Panc1 (cell line): ENCODE measurements around the gene ZNF799. TPM values are rescaled to one million over a fixed set of nuclear protein-coding genes. Genes with fewer than 3 reads are reported as not detected.

Experiments
- ATAC-seq: fragments of 200-7000 bp; cut with Tn5 transposase; 2 replicates; pipeline ENCODE4 v1.9.1; 2020; ENCODE audit warnings: mild to moderate bottlenecking, moderate library complexity
- BruUV-seq: library from RNA; stranded (reverse); fragments of 400-500 nt; replicated peaks from 2 replicates; lab custom pipeline; 2021; lab: Mats Ljungman, UMichigan
- CTCF ChIA-PET: fragments of 300-600 bp; sonication (Branson Sonifier 250); formaldehyde crosslinking; loops from one replicate; lab custom pipeline; 2022; ENCODE audit warnings: antibody characterized with exemption; lab: Charles Lee
- POLR2A ChIA-PET: fragments of 300-600 bp; sonication (Branson Sonifier 250); formaldehyde crosslinking; loops from one replicate; lab custom pipeline; 2022; ENCODE audit warnings: antibody characterized with exemption; lab: Charles Lee
- DNase-seq: peaks from one replicate; pipeline ENCODE4 v3.0.0-alpha.2; 2010; ENCODE audit warnings: low read depth, low spot score
- H3K27ac ChIP-seq: 2 replicates; pipeline ENCODE4 v1.5.1; 2011; ENCODE audit warnings: mild to moderate bottlenecking, low read length, inconsistent platforms
- H3K27me3 ChIP-seq: fragments of 200-500 bp; sonication (Bioruptor generic); 2 replicates; pipeline ENCODE4 v1.6.0; 2014; ENCODE audit warnings: low read length, inconsistent platforms; ENCODE audit not compliant: control insufficient read depth, insufficient read depth
- H3K36me3 ChIP-seq: fragments of 200-500 bp; sonication (Bioruptor generic); 2 replicates; pipeline ENCODE4 v1.5.1; 2014; ENCODE audit warnings: inconsistent platforms, mild to moderate bottlenecking, low read length, moderate library complexity; ENCODE audit not compliant: control insufficient read depth, insufficient read depth
- H3K4me1 ChIP-seq: 2 replicates; pipeline ENCODE4 v1.5.1; 2011; ENCODE audit warnings: inconsistent platforms, mild to moderate bottlenecking, low read length, moderate library complexity; ENCODE audit not compliant: control insufficient read depth, insufficient read depth
- H3K4me3 ChIP-seq, 2 experiments: 2 replicates each; pipeline ENCODE4 v1.5.1; 2011 to 2012; ENCODE audit warnings: low read depth in 2 of 2, low read length in 2 of 2, mild to moderate bottlenecking in 2 of 2, inconsistent platforms in 1 of 2, moderate library complexity in 1 of 2
- H3K9me3 ChIP-seq: fragments of 200-500 bp; sonication (Bioruptor generic); 2 replicates; pipeline ENCODE4 v1.5.1; 2014; ENCODE audit warnings: low read depth, mild to moderate bottlenecking, inconsistent platforms, low read length, moderate library complexity; ENCODE audit not compliant: control insufficient read depth, insufficient read depth
- CTCF ChIP-seq: fragments of 450-650 bp; IDR thresholded peaks from 2 replicates; pipeline ENCODE4 v1.5.1; 2017; ENCODE audit warnings: mild to moderate bottlenecking
- POLR2AphosphoS5 ChIP-seq: IDR thresholded peaks from 2 replicates; pipeline ENCODE4 v1.6.1; 2012; ENCODE audit warnings: mild to moderate bottlenecking, low read depth, low read length, moderate library complexity
- REST ChIP-seq, 2 experiments: IDR thresholded peaks; 2 replicates each; pipeline ENCODE4 v1.6.1; 2011 to 2012; ENCODE audit warnings: low read depth in 2 of 2, control low read depth in 1 of 2, low read length in 1 of 2, mild to moderate bottlenecking in 1 of 2, moderate library complexity in 1 of 2; ENCODE audit not compliant: insufficient read depth in 1 of 2
- SIN3A ChIP-seq: IDR thresholded peaks from 2 replicates; pipeline ENCODE4 v1.6.1; 2012; ENCODE audit warnings: low read depth, mild to moderate bottlenecking, low read length, moderate library complexity, borderline replicate concordance; ENCODE audit not compliant: insufficient read depth
- TCF7L2 ChIP-seq: IDR thresholded peaks from 2 replicates; pipeline ENCODE4 v1.6.1; 2011; ENCODE audit warnings: mild to moderate bottlenecking, low read depth, low read length, inconsistent platforms
- in situ Hi-C: cut with HindIII; loops from 2 replicates; pipeline ENCODE4 v1.10.0; 2016; ENCODE audit warnings: low sequenced_read_pairs, low pct_unique_long_range_greater_than_20kb
- intact Hi-C: fragments of 100-400 bp; cut with micrococcal nuclease; formaldehyde crosslinking; loops from one replicate; pipeline ENCODE4 v1.10.0; 2022; ENCODE audit not compliant: unreplicated experiment
- total RNA-seq: library from RNA; stranded (reverse); gene quantifications from one replicate; pipeline ENCODE4 v1.2.1, GENCODE V29; 2021; ENCODE audit not compliant: unreplicated experiment

ZNF799 gene
- total RNA-seq, 1 experiment from 2014 or later: 4.5 TPM

GRCh38 chr19:12350890-12351197, 50.2 kb downstream of the ZNF799 start:
- TF ChIP-seq CTCF: no peak
- no peak for TF ChIP-seq SIN3A
- TF ChIP-seq TCF7L2: no peak
- no peak for TF ChIP-seq REST (IDR thresholded peaks at IDR 0.05; ENCODE audit: insufficient read depth in 1 of 2, low read depth in 2 of 2, low read length in 1 of 2)
- no peak for TF ChIP-seq POLR2AphosphoS5
- in situ Hi-C loops: no loop called here
- Histone ChIP-seq H3K4me3 (no peak overlapping the region), H3K27me3 (no peaks in the 10 kb centered on the region), H3K9me3 (peaks cover 56% of the 10 kb centered on the region), H3K4me1 (no peaks in the 10 kb centered on the region), H3K27ac (no peak overlapping the region), H3K36me3 (no peaks in the 10 kb centered on the region; the same call in 1 of the 2 replicates)
- no TSS peak for BruUV-seq
- DNase-seq (no peak), ATAC-seq (no peak)
- POLR2A ChIA-PET: no interaction called here
- CTCF ChIA-PET: no interaction called here
- intact Hi-C loops: no loop called here

- in situ Hi-C loops: no loop called here
- H3K9me3 ChIP-seq: peaks cover 56% of the 10 kb centered on the region
- no peaks in the 10 kb centered on the region for H3K4me1 ChIP-seq
- ATAC-seq (no peak), DNase-seq (no peak)
- no peak overlapping the region for H3K27ac ChIP-seq
- no peaks in the 10 kb centered on the region; the same call in 1 of the 2 replicates for H3K36me3 ChIP-seq
- no peak for TF ChIP-seq CTCF
- TF ChIP-seq SIN3A: no peak
- no peak for TF ChIP-seq REST (IDR thresholded peaks at IDR 0.05; ENCODE audit: insufficient read depth in 1 of 2, low read depth in 2 of 2, low read length in 1 of 2)
- TF ChIP-seq TCF7L2: no peak
- no peak for TF ChIP-seq POLR2AphosphoS5
- BruUV-seq: no TSS peak
- H3K4me3 ChIP-seq: no peak overlapping the region
- ChIA-PET CTCF (no interaction called here), POLR2A (no interaction called here)
- H3K27me3 ChIP-seq: no peaks in the 10 kb centered on the region
- intact Hi-C loops: no loop called here
Observed at GRCh38 chr19:12350185-12350889, 50.7 kb downstream of the ZNF799 start.
